A549 (cell line): ENCODE data around the gene SLC26A6. TPM values are rescaled to one million over a fixed set of nuclear protein-coding genes. Genes with fewer than 3 reads are reported as not detected.

Experiments used
- ATAC-seq, 2 experiments: fragments of 200-7000 bp in 1 of 2; fragments of >200 bp in 1 of 2; cut with Nextera tagmentation in 1 of 2; cut with Tn5 transposase in 1 of 2; 3 replicates each; pipeline versions ENCODE4 v1.8.0 to v1.9.1; 2018 to 2020; ENCODE audit warnings: mild to moderate bottlenecking in 1 of 2, moderate library complexity in 1 of 2
- CTCF ChIA-PET: fragments of 300-600 bp; sonication (Branson Sonifier 250); formaldehyde crosslinking; extraction: SDS; loops from one replicate; lab custom pipeline; 2021; ENCODE audit warnings: antibody characterized with exemption, inconsistent platforms; lab: Yijun Ruan, JAX
- POLR2A ChIA-PET: fragments of 350-600 bp; formaldehyde crosslinking; extraction: SDS; loops from one replicate; lab custom pipeline; 2021; ENCODE audit warnings: antibody characterized with exemption, inconsistent platforms; lab: Yijun Ruan, JAX
- DNase-seq, 2 experiments: peaks; one replicate each; pipeline versions ENCODE4 v3.0.0 to v3.0.0-alpha.2; 2011 to 2016; ENCODE audit warnings: low read depth in 1 of 2, low spot score in 1 of 2
- FAIRE-seq: peaks from 2 replicates; lab custom pipeline; 2011; peaks lifted over from hg19 to GRCh38; lab: Jason Lieb, UNC
- H3K27ac ChIP-seq, 2 experiments: fragments of >200 bp; sonication (Bioruptor Twin); formaldehyde crosslinking; 3 replicates each; pipeline ENCODE4 v1.5.1; 2016 to 2017
- H3K4me1 ChIP-seq: fragments of >200 bp; sonication (Bioruptor Twin); formaldehyde crosslinking; 3 replicates; pipeline ENCODE4 v1.6.1; 2016
- H3K4me2 ChIP-seq: fragments of >200 bp; sonication (Bioruptor Twin); formaldehyde crosslinking; 3 replicates; pipeline ENCODE4 v1.6.1; 2016
- H3K4me3 ChIP-seq: fragments of >200 bp; sonication (Bioruptor Twin); formaldehyde crosslinking; 3 replicates; pipeline ENCODE4 v1.5.1; 2016
- H3K9me3 ChIP-seq: fragments of >200 bp; sonication (Bioruptor Twin); formaldehyde crosslinking; 3 replicates; pipeline ENCODE4 v1.6.1; 2016
- CEBPB ChIP-seq, 2 experiments: fragments of >200 bp in 1 of 2; sonication (Bioruptor Twin) in 1 of 2; formaldehyde crosslinking in 1 of 2; IDR thresholded peaks; 2 replicates each; pipeline ENCODE4 v1.6.1; 2012 to 2016
- CHD2 ChIP-seq: fragments of 150-350 bp; IDR thresholded peaks from 2 replicates; pipeline ENCODE4 v1.6.1; 2014; ENCODE audit warnings: low read length; ENCODE audit not compliant: partially characterized antibody
- CHD4 ChIP-seq: fragments of 200-600 bp; sonication (generic); IDR thresholded peaks from 2 replicates; pipeline ENCODE4 v1.6.1; 2016; ENCODE audit warnings: antibody characterized with exemption, mild to moderate bottlenecking, borderline replicate concordance
- CTCF ChIP-seq: fragments of >200 bp; sonication (Bioruptor Twin); formaldehyde crosslinking; IDR thresholded peaks from 3 replicates; pipeline ENCODE4 v1.5.1; 2016
- EHMT2 ChIP-seq: fragments of 200-600 bp; sonication (generic); IDR thresholded peaks from 2 replicates; pipeline ENCODE4 v1.6.1; 2016; ENCODE audit warnings: antibody characterized with exemption, low read depth, mild to moderate bottlenecking, moderate library complexity
- ELK1 ChIP-seq: fragments of 150-350 bp; IDR thresholded peaks from 2 replicates; pipeline ENCODE4 v1.6.1; 2014; ENCODE audit warnings: low read depth, mild to moderate bottlenecking, low read length
- EP300 ChIP-seq, 2 experiments: fragments of >200 bp; sonication (Bioruptor Twin); formaldehyde crosslinking; IDR thresholded peaks; 2 replicates in 1 of 2; 3 replicates in 1 of 2; pipeline ENCODE4 v1.6.1; 2016 to 2017
- GATA3 ChIP-seq: IDR thresholded peaks from 2 replicates; pipeline ENCODE4 v1.6.1; 2012; ENCODE audit warnings: borderline replicate concordance
- HDAC2 ChIP-seq: fragments of 200-600 bp; sonication (generic); IDR thresholded peaks from 2 replicates; pipeline ENCODE4 v1.6.1; 2016
- HES2 ChIP-seq: fragments of >200 bp; sonication (Bioruptor Twin); formaldehyde crosslinking; IDR thresholded peaks from 2 replicates; pipeline ENCODE4 v1.6.1; 2016
- HEYL ChIP-seq: fragments of 250-450 bp; sonication (Bioruptor Pico); IDR thresholded peaks from 2 replicates; pipeline ENCODE4 v1.8.0; 2021; ENCODE audit warnings: mild to moderate bottlenecking, moderate library complexity
- HOXA7 ChIP-seq: fragments of 250-450 bp; sonication (Bioruptor Pico); IDR thresholded peaks from 2 replicates; pipeline ENCODE4 v1.5.0; 2020; ENCODE audit warnings: mild to moderate bottlenecking, moderate library complexity
- HOXB13 ChIP-seq: fragments of 250-450 bp; sonication (Bioruptor Pico); IDR thresholded peaks from 2 replicates; pipeline ENCODE4 v1.5.0; 2020; ENCODE audit warnings: low read depth, mild to moderate bottlenecking, moderate library complexity
- KDM1A ChIP-seq: fragments of 200-600 bp; sonication (generic); IDR thresholded peaks from 2 replicates; pipeline ENCODE4 v1.6.1; 2016; ENCODE audit warnings: low read depth, mild to moderate bottlenecking
- KDM5A ChIP-seq: fragments of 200-600 bp; sonication (generic); IDR thresholded peaks from 2 replicates; pipeline ENCODE4 v1.6.1; 2016; ENCODE audit warnings: antibody characterized with exemption, mild to moderate bottlenecking
- MAFK ChIP-seq: fragments of 450-650 bp; IDR thresholded peaks from 2 replicates; pipeline ENCODE4 v1.6.1; 2014; ENCODE audit not compliant: partially characterized antibody
- MYC ChIP-seq: IDR thresholded peaks from 2 replicates; pipeline ENCODE4 v1.6.1; 2012; ENCODE audit warnings: mild to moderate bottlenecking, inconsistent platforms, low read length, improper control_type of control experiment, borderline replicate concordance
- NPAS2 ChIP-seq: fragments of 250-450 bp; sonication (Bioruptor Pico); IDR thresholded peaks from 2 replicates; pipeline ENCODE4 v1.8.0; 2022; ENCODE audit warnings: mild to moderate bottlenecking, moderate library complexity, borderline replicate concordance
- PBX3 ChIP-seq: IDR thresholded peaks from 2 replicates; pipeline ENCODE4 v1.6.1; 2012
- RARB ChIP-seq: fragments of 250-450 bp; sonication (Bioruptor Pico); IDR thresholded peaks from 2 replicates; pipeline ENCODE4 v1.8.0; 2021; ENCODE audit warnings: mild to moderate bottlenecking, moderate library complexity
- RCOR1 ChIP-seq: fragments of 150-350 bp; IDR thresholded peaks from 2 replicates; pipeline ENCODE4 v1.6.1; 2014; ENCODE audit warnings: antibody characterized with exemption, low read length, low read depth
- REST ChIP-seq: fragments of 200-600 bp; sonication (generic); IDR thresholded peaks from 2 replicates; pipeline ENCODE4 v1.6.1; 2016; ENCODE audit warnings: antibody characterized with exemption, mild to moderate bottlenecking, moderate library complexity
- SMC3 ChIP-seq: fragments of >200 bp; sonication (Bioruptor Twin); formaldehyde crosslinking; IDR thresholded peaks from 3 replicates; pipeline ENCODE4 v1.6.1; 2018; ENCODE audit warnings: inconsistent platforms
- SREBF2 ChIP-seq: fragments of 450-650 bp; IDR thresholded peaks from 2 replicates; pipeline ENCODE4 v1.6.1; 2014; ENCODE audit warnings: mild to moderate bottlenecking, moderate library complexity
- USF2 ChIP-seq: fragments of 450-650 bp; IDR thresholded peaks from 2 replicates; pipeline ENCODE4 v1.6.1; 2014; ENCODE audit warnings: antibody characterized with exemption
- ZC3H11A ChIP-seq: fragments of 450-650 bp; IDR thresholded peaks from 2 replicates; pipeline ENCODE4 v1.6.1; 2014; ENCODE audit warnings: antibody characterized with exemption, mild to moderate bottlenecking
- WGBS: methylation state at CpG from one replicate; pipeline ENCODE4 v1.1.6; 2017; ENCODE audit errors: missing lambda C conversion rate; 5-methylcytosine and 5-hydroxymethylcytosine counted together
- polyA plus RNA-seq, 4 experiments: library from polyadenylated mRNA; depleted of rRNA in 3 of 4; stranded (reverse); fragments of >200 nt; fragmentation: RNase III in 1 of 4; extraction: RNeasy Plus Mini Kit Qiagen cat#74134 plus additional on column Dnase treatment in 1 of 4; gene quantifications; 2 replicates in 3 of 4; 3 replicates in 1 of 4; pipeline ENCODE4 v1.2.3, GENCODE V29; 2011 to 2017

Gene SLC26A6
- polyA plus RNA-seq, 2 of the 4 experiments (the other 2 are of a cell fraction), result 12.5 to 25.5 TPM

- CTCF ChIA-PET, result interaction anchor here (1.0 to 1.4 kb wide), 3 partner anchors 8 to 43 kb away, joined by 3 read pairs; partner anchors contain the start of genes SLC26A6 and UQCRC1
- no peak for FAIRE-seq
These were observed 33.7 kb downstream of the SLC26A6 start for GRCh38 chr3:48601622-48601994.

GRCh38 chr3:48600711-48601621 is 34.3 kb downstream of the SLC26A6 start:
- 96% methylated on average over 9 of the region's 19 CpGs for WGBS
- peaks cover 41% of the 10 kb centered on the region for H3K4me1 ChIP-seq
- TF ChIP-seq SMC3, result no peak
- no peak for TF ChIP-seq HOXA7 (CRISPR knock-in tag)
- TF ChIP-seq EP300 (IDR thresholded peaks at IDR 0.05), result no peak
- no peak for TF ChIP-seq NPAS2 (CRISPR knock-in tag)
- TF ChIP-seq ELK1, result no peak
- no peak for TF ChIP-seq GATA3
- TF ChIP-seq MAFK, result no peak
- TF ChIP-seq EHMT2, result no peak
- TF ChIP-seq USF2, result no peak
- no peak for TF ChIP-seq SREBF2
- no peak for TF ChIP-seq CEBPB (IDR thresholded peaks at IDR 0.05)
- no peak for TF ChIP-seq REST
- TF ChIP-seq PBX3, result no peak

More at GRCh38 chr3:48601622-48601994, 33.7 kb downstream of the SLC26A6 start:
- no peak for ATAC-seq
- Histone ChIP-seq H3K4me3 (no peak overlapping the region), H3K4me2 (no peak overlapping the region), H3K27ac (no peak overlapping the region), H3K4me1 (peaks cover 35% of the 10 kb centered on the region), H3K9me3 (no peaks in the 10 kb centered on the region)
- TF ChIP-seq CHD4, result no peak
- TF ChIP-seq GATA3, result no peak
- no peak for TF ChIP-seq HEYL
- no peak for TF ChIP-seq HDAC2
- no peak for TF ChIP-seq KDM1A
- TF ChIP-seq ZC3H11A, result no peak
- no peak for TF ChIP-seq HOXB13
- TF ChIP-seq CTCF, result no peak
- no peak for TF ChIP-seq RCOR1
- no peak for TF ChIP-seq USF2
- TF ChIP-seq RARB (CRISPR knock-in tag), result no peak
- TF ChIP-seq MYC, result no peak
- TF ChIP-seq HES2, result no peak
- no peak for TF ChIP-seq CHD2
- TF ChIP-seq KDM5A, result no peak
- DNase-seq, result no peak
- 84% methylated on average over 2 of the region's 2 CpGs for WGBS
- POLR2A ChIA-PET, result no interaction called here

More at GRCh38 chr3:48600711-48601621, 34.3 kb downstream of the SLC26A6 start:
- no peak for ATAC-seq
- no peaks in the 10 kb centered on the region for H3K9me3 ChIP-seq
- H3K4me2 ChIP-seq, result no peak overlapping the region
- ChIA-PET POLR2A (no interaction called here), CTCF (interaction anchor here (1.0 to 1.4 kb wide), 2 partner anchors 8 to 42 kb away, joined by 3 read pairs; partner anchors contain the start of gene UQCRC1)
- no peak overlapping the region for H3K4me3 ChIP-seq
- H3K27ac ChIP-seq, result no peak overlapping the region
- DNase-seq, result no peak
- no peak for FAIRE-seq
